ENCODE data around the gene ACTL6B. TPM values are rescaled to one million over a fixed set of nuclear protein-coding genes. Genes with fewer than 3 reads are reported as not detected.

ACTL6B gene
- total and polyA plus RNA-seq, 4 donors = not detected

DNA sequence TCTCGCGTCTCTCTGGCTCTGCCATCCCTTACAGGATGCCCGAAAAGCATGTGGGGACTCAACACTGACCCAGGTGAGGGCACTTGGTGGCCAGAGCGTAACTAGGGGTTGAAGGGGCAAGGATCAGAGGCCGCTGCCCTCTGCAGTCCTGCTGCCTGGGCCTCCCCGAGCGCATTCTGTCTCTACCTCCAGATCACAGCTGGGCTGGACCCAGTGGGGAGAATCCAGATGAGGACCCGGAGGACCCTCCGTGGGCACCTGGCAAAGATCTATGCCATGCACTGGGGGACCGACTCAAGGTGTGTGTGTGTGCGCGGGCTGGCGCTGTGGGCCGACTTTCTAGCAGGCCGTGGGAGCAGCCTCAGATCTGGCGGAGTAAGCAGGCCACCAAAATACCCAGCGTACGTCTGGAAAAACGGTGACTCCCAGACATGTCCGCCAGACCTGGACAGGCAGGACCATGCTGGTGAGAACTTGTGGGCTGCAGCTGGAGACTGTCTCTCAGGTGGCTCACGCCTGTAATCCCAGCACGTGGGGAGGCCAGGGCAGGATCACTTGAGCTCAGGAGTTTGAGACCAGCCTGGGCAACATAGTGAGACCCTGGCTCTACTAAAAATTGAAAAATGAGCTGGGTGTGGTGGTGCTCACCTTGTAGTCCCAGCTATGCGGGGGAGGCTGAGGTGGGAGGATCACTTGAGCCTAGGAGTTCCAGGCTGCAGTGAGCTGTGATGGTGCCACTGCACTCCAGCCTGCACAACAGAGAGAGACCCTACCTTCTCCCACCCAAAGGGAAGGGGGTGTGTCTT is 20.5 kb upstream of the ACTL6B start:
- Histone ChIP-seq H3K4me3 (ENCODE audit: low read depth in 1 of 3, low read length in 3 of 3) (no peak overlapping the region), H3K27ac (ENCODE audit: low read depth in 1 of 2, low read length in 2 of 2) (peak overlapping the region; percentile 94 to 100), H3K9ac (ENCODE audit: low read depth in 1 of 2, low read length in 2 of 2) (no peak overlapping the region), H3K27me3 (ENCODE audit: control insufficient read depth in 4 of 4, insufficient read depth in 4 of 4, low read length in 3 of 4) (no peaks in the 10 kb centered on the region), H3K4me1 (ENCODE audit: control insufficient read depth in 4 of 4, insufficient read depth in 4 of 4, low read length in 3 of 4) (peaks cover 0 to 12% (median 8%) of the 10 kb centered on the region in 4 donors), H3K9me3 (ENCODE audit: control insufficient read depth in 4 of 4, low read length in 3 of 4) (no peaks in the 10 kb centered on the region), H3K36me3 (ENCODE audit: control insufficient read depth in 4 of 4, insufficient read depth in 3 of 4, low read depth in 1 of 4, low read length in 3 of 4) (peaks cover 13 to 34% (median 15%) of the 10 kb centered on the region in 4 donors)
- 73% methylated on average over 23 of the region's 23 CpGs for WGBS
- TF ChIP-seq SP1 (IDR thresholded peaks at IDR 0.05) (no peak), GABPA (IDR thresholded peaks at IDR 0.05 in 1 of 2, conservative IDR thresholded peaks at IDR 0.05 in 1 of 2) (no peak), NR2F2 (IDR thresholded peaks at IDR 0.05) (peak; percentile 15), HNF4A (conservative IDR thresholded peaks at IDR 0.05) (peak; percentile 56 to 61), TAF1 (conservative IDR thresholded peaks at IDR 0.05) (no peak), RXRA (IDR thresholded peaks at IDR 0.05) (peak; percentile 55 to 58)
- DNase-seq (ENCODE audit: low spot score) = no peak

DNA sequence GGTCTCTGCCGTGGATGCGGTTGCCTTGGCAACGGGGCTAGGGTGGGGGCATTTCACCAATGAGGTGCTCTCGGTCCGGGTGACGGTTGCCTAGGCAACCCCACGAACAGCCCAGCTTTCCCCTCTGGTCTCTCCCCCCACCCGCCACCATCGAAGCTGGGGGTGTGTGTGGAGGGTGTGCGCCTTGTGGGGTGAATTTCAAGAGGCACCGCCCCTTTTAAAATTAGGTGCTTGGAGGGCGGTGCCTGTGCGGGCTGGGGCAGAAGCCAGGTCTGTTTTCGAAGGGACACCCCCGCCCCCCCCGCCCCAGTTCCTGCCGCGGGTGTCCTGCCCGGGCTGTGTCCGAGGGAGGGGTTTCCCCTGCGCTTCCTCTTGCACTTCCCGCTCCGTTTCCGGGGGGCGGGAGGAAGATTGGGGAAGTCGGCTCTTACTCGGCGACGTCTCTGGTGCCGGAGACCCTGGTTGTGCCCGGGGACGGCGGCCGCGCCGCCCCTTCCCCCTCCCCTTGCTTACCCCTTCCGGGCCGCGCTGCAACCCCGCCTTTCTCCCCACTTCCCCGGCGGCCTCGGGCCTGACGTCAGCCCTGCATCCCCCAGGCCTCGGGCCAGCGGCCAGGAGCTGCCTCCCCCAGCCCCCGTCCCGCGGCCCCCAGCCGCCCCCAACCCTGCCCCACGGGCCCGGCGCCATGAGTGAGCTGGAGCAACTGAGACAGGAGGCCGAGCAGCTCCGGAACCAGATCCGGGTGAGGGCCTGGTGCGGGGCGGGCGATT is 19.5 kb upstream of the ACTL6B start:
- Histone ChIP-seq H3K9ac (ENCODE audit: low read depth in 1 of 2, low read length in 2 of 2) (no peak overlapping the region), H3K27ac (ENCODE audit: low read depth in 1 of 2, low read length in 2 of 2) (peak overlapping the region; percentile 94 to 100), H3K9me3 (ENCODE audit: control insufficient read depth in 4 of 4, low read length in 3 of 4) (no peaks in the 10 kb centered on the region), H3K27me3 (ENCODE audit: control insufficient read depth in 4 of 4, insufficient read depth in 4 of 4, low read length in 3 of 4) (no peaks in the 10 kb centered on the region), H3K4me1 (ENCODE audit: control insufficient read depth in 4 of 4, insufficient read depth in 4 of 4, low read length in 3 of 4) (peaks cover 0 to 12% (median 8%) of the 10 kb centered on the region in 4 donors), H3K36me3 (ENCODE audit: control insufficient read depth in 4 of 4, insufficient read depth in 3 of 4, low read depth in 1 of 4, low read length in 3 of 4) (peaks cover 9 to 27% (median 14%) of the 10 kb centered on the region in 4 donors), H3K4me3 (ENCODE audit: low read depth in 1 of 3, low read length in 3 of 3) (peak overlapping the region; percentile 6 to 92 (median 63))
- DNase-seq (ENCODE audit: low spot score) = peak; percentile 76
- WGBS = 5% methylated on average over 59 of the region's 59 CpGs
- TF ChIP-seq GABPA (IDR thresholded peaks at IDR 0.05 in 1 of 2, conservative IDR thresholded peaks at IDR 0.05 in 1 of 2) (peak in 1 of 2 donors; percentile 57), FOXA1 (IDR thresholded peaks at IDR 0.05) (no peak), TAF1 (conservative IDR thresholded peaks at IDR 0.05) (no peak), SP1 (IDR thresholded peaks at IDR 0.05) (peak; percentile 35), YY1 (IDR thresholded peaks at IDR 0.05) (no peak), HNF4G (IDR thresholded peaks at IDR 0.05) (no peak), JUND (IDR thresholded peaks at IDR 0.05) (no peak), HNF4A (conservative IDR thresholded peaks at IDR 0.05) (no peak), RAD21 (IDR thresholded peaks at IDR 0.05) (no peak), CTCF (IDR thresholded peaks at IDR 0.05; ENCODE audit: low read depth, low read length, missing input control) (no peak), REST (IDR thresholded peaks at IDR 0.05) (no peak), EGR1 (IDR thresholded peaks at IDR 0.05; ENCODE audit: low read depth in 2 of 2) (peak; percentile 76 to 79), MAX (IDR thresholded peaks at IDR 0.05) (no peak), RXRA (IDR thresholded peaks at IDR 0.05) (no peak), FOXA2 (IDR thresholded peaks at IDR 0.05) (no peak), NR2F2 (IDR thresholded peaks at IDR 0.05) (no peak)
- TF ChIP-seq, protein P1, sequence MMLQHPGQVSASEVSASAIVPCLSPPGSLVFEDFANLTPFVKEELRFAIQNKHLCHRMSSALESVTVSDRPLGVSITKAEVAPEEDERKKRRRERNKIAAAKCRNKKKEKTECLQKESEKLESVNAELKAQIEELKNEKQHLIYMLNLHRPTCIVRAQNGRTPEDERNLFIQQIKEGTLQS (IDR thresholded peaks at IDR 0.05) = no peak
- TF ChIP-seq, protein P2, sequence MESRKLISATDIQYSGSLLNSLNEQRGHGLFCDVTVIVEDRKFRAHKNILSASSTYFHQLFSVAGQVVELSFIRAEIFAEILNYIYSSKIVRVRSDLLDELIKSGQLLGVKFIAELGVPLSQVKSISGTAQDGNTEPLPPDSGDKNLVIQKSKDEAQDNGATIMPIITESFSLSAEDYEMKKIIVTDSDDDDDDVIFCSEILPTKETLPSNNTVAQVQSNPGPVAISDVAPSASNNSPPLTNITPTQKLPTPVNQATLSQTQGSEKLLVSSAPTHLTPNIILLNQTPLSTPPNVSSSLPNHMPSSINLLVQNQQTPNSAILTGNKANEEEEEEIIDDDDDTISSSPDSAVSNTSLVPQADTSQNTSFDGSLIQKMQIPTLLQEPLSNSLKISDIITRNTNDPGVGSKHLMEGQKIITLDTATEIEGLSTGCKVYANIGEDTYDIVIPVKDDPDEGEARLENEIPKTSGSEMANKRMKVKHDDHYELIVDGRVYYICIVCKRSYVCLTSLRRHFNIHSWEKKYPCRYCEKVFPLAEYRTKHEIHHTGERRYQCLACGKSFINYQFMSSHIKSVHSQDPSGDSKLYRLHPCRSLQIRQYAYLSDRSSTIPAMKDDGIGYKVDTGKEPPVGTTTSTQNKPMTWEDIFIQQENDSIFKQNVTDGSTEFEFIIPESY (IDR thresholded peaks at IDR 0.05) = no peak

All from liver (tissue), 9 donors.